ENCODE data around the gene SDR39U1.
"Not testable (repeated sequence)": the region's sequence is repeated elsewhere in the genome, so short reads cannot be mapped to it uniquely, and the experiment has no call there.

SDR39U1 gene

GRCh38 chr14:24481622-24482324 is 39.2 kb upstream of the SDR39U1 start:
- Histone ChIP-seq H3K36me3 (replicated peaks; ENCODE audit: low read depth, low read length) (no peaks in the 10 kb centered on the region), H3K4me3 (ENCODE audit: low read length) (peak overlapping the region; percentile 69), H3K79me2 (ENCODE audit: low read length) (no peaks in the 10 kb centered on the region), H3K27me3 (ENCODE audit: low read depth, low read length) (no peaks in the 10 kb centered on the region), H4K20me1 (ENCODE audit: insufficient read depth, low read length) (no peaks in the 10 kb centered on the region), H2AFZ (ENCODE audit: low read depth, low read length) (peak overlapping the region; percentile 83; the same call in 1 of the 2 replicates), H3K9me3 (ENCODE audit: insufficient read depth, low read length) (no peaks in the 10 kb centered on the region), H3K4me1 (ENCODE audit: low read length) (peaks cover 5% of the 10 kb centered on the region; the same call in 1 of the 2 replicates), H3K27ac (ENCODE audit: low read length) (no peak overlapping the region), H3K4me2 (ENCODE audit: low read length) (peak overlapping the region; percentile 73), H3K9ac (ENCODE audit: low read length) (peak overlapping the region; percentile 31; the same call in 1 of the 2 replicates)
- TF ChIP-seq, protein P1, sequence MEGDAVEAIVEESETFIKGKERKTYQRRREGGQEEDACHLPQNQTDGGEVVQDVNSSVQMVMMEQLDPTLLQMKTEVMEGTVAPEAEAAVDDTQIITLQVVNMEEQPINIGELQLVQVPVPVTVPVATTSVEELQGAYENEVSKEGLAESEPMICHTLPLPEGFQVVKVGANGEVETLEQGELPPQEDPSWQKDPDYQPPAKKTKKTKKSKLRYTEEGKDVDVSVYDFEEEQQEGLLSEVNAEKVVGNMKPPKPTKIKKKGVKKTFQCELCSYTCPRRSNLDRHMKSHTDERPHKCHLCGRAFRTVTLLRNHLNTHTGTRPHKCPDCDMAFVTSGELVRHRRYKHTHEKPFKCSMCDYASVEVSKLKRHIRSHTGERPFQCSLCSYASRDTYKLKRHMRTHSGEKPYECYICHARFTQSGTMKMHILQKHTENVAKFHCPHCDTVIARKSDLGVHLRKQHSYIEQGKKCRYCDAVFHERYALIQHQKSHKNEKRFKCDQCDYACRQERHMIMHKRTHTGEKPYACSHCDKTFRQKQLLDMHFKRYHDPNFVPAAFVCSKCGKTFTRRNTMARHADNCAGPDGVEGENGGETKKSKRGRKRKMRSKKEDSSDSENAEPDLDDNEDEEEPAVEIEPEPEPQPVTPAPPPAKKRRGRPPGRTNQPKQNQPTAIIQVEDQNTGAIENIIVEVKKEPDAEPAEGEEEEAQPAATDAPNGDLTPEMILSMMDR (IDR thresholded peaks at IDR 0.05; ENCODE audit: low read depth, low read length), result peak; percentile 89
- no peak for TF ChIP-seq EZH2phosphoT487 (IDR thresholded peaks at IDR 0.05; ENCODE audit: low read depth)

DNA sequence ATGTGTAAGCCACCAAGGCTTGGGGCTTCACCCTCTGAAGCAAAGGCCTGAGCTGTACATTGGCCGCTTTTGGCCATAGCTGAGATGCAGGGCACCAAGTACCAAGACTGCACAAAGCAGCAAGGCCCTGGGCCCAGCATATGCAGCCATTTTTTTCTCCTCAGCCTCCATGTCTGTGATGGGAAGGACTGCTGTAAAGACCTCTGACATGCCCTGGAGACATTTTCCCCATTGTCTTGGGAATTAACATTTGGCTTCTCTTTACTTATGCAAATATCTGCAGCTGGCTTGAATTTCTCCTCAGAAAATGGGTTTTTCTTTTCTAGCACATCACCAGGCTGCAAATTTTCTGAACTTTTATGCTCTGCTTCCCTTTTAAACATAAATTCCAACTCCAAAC is 37.4 kb upstream of the SDR39U1 start:
- not testable (repeated sequence) for H4K20me1 ChIP-seq (ENCODE audit: insufficient read depth, low read length); H3K27ac ChIP-seq (ENCODE audit: low read length); H3K4me2 ChIP-seq (ENCODE audit: low read length); H3K4me1 ChIP-seq (ENCODE audit: low read length); H3K9ac ChIP-seq (ENCODE audit: low read length); H3K9me3 ChIP-seq (ENCODE audit: insufficient read depth, low read length); H2AFZ ChIP-seq (ENCODE audit: low read depth, low read length); H3K27me3 ChIP-seq (ENCODE audit: low read depth, low read length); H3K79me2 ChIP-seq (ENCODE audit: low read length); H3K36me3 ChIP-seq (replicated peaks; ENCODE audit: low read depth, low read length); H3K4me3 ChIP-seq (ENCODE audit: low read length)

- Histone ChIP-seq H4K20me1 (ENCODE audit: insufficient read depth, low read length) (no peaks in the 10 kb centered on the region), H3K4me1 (ENCODE audit: low read length) (no peaks in the 10 kb centered on the region), H3K4me3 (ENCODE audit: low read length) (no peak overlapping the region), H3K4me2 (ENCODE audit: low read length) (no peak overlapping the region), H3K36me3 (replicated peaks; ENCODE audit: low read depth, low read length) (no peaks in the 10 kb centered on the region), H3K9ac (ENCODE audit: low read length) (no peak overlapping the region), H3K9me3 (ENCODE audit: insufficient read depth, low read length) (no peaks in the 10 kb centered on the region), H3K79me2 (ENCODE audit: low read length) (no peaks in the 10 kb centered on the region), H3K27ac (ENCODE audit: low read length) (no peak overlapping the region), H2AFZ (ENCODE audit: low read depth, low read length) (no peak overlapping the region), H3K27me3 (ENCODE audit: low read depth, low read length) (no peaks in the 10 kb centered on the region)
- TF ChIP-seq EZH2phosphoT487 (IDR thresholded peaks at IDR 0.05; ENCODE audit: low read depth), result no peak
- TF ChIP-seq, protein P1 (IDR thresholded peaks at IDR 0.05; ENCODE audit: low read depth, low read length), result no peak
Observed at GRCh38 chr14:24475261-24475660, 32.7 kb upstream of the SDR39U1 start.

- H3K9ac ChIP-seq (ENCODE audit: low read length), result no peak overlapping the region
- H3K4me2 ChIP-seq (ENCODE audit: low read length), result no peak overlapping the region
- no peaks in the 10 kb centered on the region for H4K20me1 ChIP-seq (ENCODE audit: insufficient read depth, low read length)
- no peaks in the 10 kb centered on the region for H3K79me2 ChIP-seq (ENCODE audit: low read length)
- no peak overlapping the region for H3K27ac ChIP-seq (ENCODE audit: low read length)
- no peaks in the 10 kb centered on the region for H3K4me1 ChIP-seq (ENCODE audit: low read length)
- TF ChIP-seq, protein P1 (IDR thresholded peaks at IDR 0.05; ENCODE audit: low read depth, low read length), result no peak
- no peak for TF ChIP-seq EZH2phosphoT487 (IDR thresholded peaks at IDR 0.05; ENCODE audit: low read depth)
- no peaks in the 10 kb centered on the region for H3K36me3 ChIP-seq (replicated peaks; ENCODE audit: low read depth, low read length)
- H3K4me3 ChIP-seq (ENCODE audit: low read length), result no peak overlapping the region
- H3K27me3 ChIP-seq (ENCODE audit: low read depth, low read length), result no peaks in the 10 kb centered on the region
- H3K9me3 ChIP-seq (ENCODE audit: insufficient read depth, low read length), result no peaks in the 10 kb centered on the region
- H2AFZ ChIP-seq (ENCODE audit: low read depth, low read length), result no peak overlapping the region
Observed at GRCh38 chr14:24473211-24473610, 30.6 kb upstream of the SDR39U1 start.

GRCh38 chr14:24470450-24470849 is 27.9 kb upstream of the SDR39U1 start:
- H4K20me1 ChIP-seq (ENCODE audit: insufficient read depth, low read length); H3K9ac ChIP-seq (ENCODE audit: low read length); H2AFZ ChIP-seq (ENCODE audit: low read depth, low read length); H3K27me3 ChIP-seq (ENCODE audit: low read depth, low read length); H3K36me3 ChIP-seq (replicated peaks; ENCODE audit: low read depth, low read length); H3K4me3 ChIP-seq (ENCODE audit: low read length); H3K4me2 ChIP-seq (ENCODE audit: low read length); H3K4me1 ChIP-seq (ENCODE audit: low read length); H3K79me2 ChIP-seq (ENCODE audit: low read length); H3K27ac ChIP-seq (ENCODE audit: low read length); H3K9me3 ChIP-seq (ENCODE audit: insufficient read depth, low read length): not testable (repeated sequence)
